PC-3 (cell line): ENCODE measurements around the gene SLC2A13.

Experiments
- CTCF ChIP-seq: fragments of 300-600 bp; sonication (generic); conservative IDR thresholded peaks from 2 replicates; pipeline ENCODE4 v1.5.1; 2017; ENCODE audit warnings: antibody characterized with exemption, low read depth, mild to moderate bottlenecking, low read length
- EZH2 ChIP-seq: fragments of 300-600 bp; sonication (generic); IDR thresholded peaks from one replicate; pipeline ENCODE4 v1.6.1; 2017; ENCODE audit warnings: antibody characterized with exemption, mild to moderate bottlenecking, low read length; ENCODE audit not compliant: unreplicated experiment

- TF ChIP-seq EZH2 (no peak), CTCF (peak; percentile 93)
Measured at GRCh38 chr12:40010899-40011774, 94.7 kb downstream of the SLC2A13 start.
